CD14-positive monocyte (primary cell): ENCODE data around the gene BMP2K. TPM values are rescaled to one million over a fixed set of nuclear protein-coding genes. Genes with fewer than 3 reads are reported as not detected.

Source experiments
- DNase-seq, 3 donors: peaks; one replicate each; pipeline ENCODE4 v3.0.0-alpha.2; 2011 to 2022
- H2AFZ ChIP-seq: 2 replicates; pipeline ENCODE4 v1.6.0; 2012; ENCODE audit warnings: mild to moderate bottlenecking, low read depth, low read length, inconsistent platforms; ENCODE audit not compliant: insufficient read depth, poor library complexity, severe bottlenecking
- H3K27ac ChIP-seq, 2 donors: 1 replicate in 1 of 2; 2 replicates in 1 of 2; pipeline ENCODE4 v1.5.1; 2012 to 2013; ENCODE audit warnings: low read length in 2 of 2, control low read depth in 1 of 2, inconsistent platforms in 1 of 2, low read depth in 1 of 2, mild to moderate bottlenecking in 1 of 2
- H3K27me3 ChIP-seq, 2 donors: one replicate each; pipeline versions ENCODE4 v1.6.0 to v1.6.1; 2011 to 2013; ENCODE audit warnings: low read length in 2 of 2; ENCODE audit not compliant: control insufficient read depth in 2 of 2, insufficient read depth in 2 of 2
- H3K36me3 ChIP-seq, 2 donors: replicated peaks in 1 of 2; 1 replicate in 1 of 2; 2 replicates in 1 of 2; pipeline versions ENCODE4 v1.5.1 to v1.6.1; 2012 to 2013; ENCODE audit warnings: low read length in 2 of 2, control low read depth in 1 of 2, inconsistent platforms in 1 of 2, mild to moderate bottlenecking in 1 of 2; ENCODE audit not compliant: insufficient read depth in 2 of 2, control insufficient read depth in 1 of 2
- H3K4me1 ChIP-seq, 2 donors: 1 replicate in 1 of 2; 2 replicates in 1 of 2; pipeline versions ENCODE4 v1.5.1 to v1.6.1; 2012 to 2013; ENCODE audit warnings: low read length in 2 of 2, control low read depth in 1 of 2, inconsistent platforms in 1 of 2, mild to moderate bottlenecking in 1 of 2, moderate library complexity in 1 of 2; ENCODE audit not compliant: insufficient read depth in 2 of 2, control insufficient read depth in 1 of 2
- H3K4me2 ChIP-seq: replicated peaks from 2 replicates; pipeline ENCODE3; 2012; ENCODE audit warnings: low read length, moderate library complexity, mild to moderate bottlenecking; ENCODE audit not compliant: poor library complexity, severe bottlenecking; ENCODE audit errors: extremely low read depth
- H3K4me3 ChIP-seq, 3 experiments: fragments of 200-600 bp in 1 of 3; sonication (generic) in 1 of 3; replicated peaks in 1 of 3; 1 replicate in 2 of 3; 2 replicates in 1 of 3; pipeline ENCODE4 v1.5.1; 2011 to 2013; ENCODE audit warnings: low read length in 3 of 3, mild to moderate bottlenecking in 3 of 3, control low read depth in 2 of 3, low read depth in 2 of 3, inconsistent platforms in 1 of 3, moderate library complexity in 1 of 3
- H3K79me2 ChIP-seq: 2 replicates; pipeline ENCODE4 v1.6.0; 2012; ENCODE audit warnings: mild to moderate bottlenecking, control low read depth, inconsistent platforms, low read length, moderate library complexity; ENCODE audit not compliant: insufficient read depth
- H3K9ac ChIP-seq: 2 replicates; pipeline ENCODE4 v1.6.0; 2017; ENCODE audit warnings: low read length, mild to moderate bottlenecking; ENCODE audit not compliant: insufficient read depth, poor library complexity, severe bottlenecking
- H3K9me3 ChIP-seq, 2 donors: replicated peaks in 1 of 2; 1 replicate in 1 of 2; 2 replicates in 1 of 2; pipeline versions ENCODE4 v1.5.1 to v1.6.1; 2012 to 2013; ENCODE audit warnings: low read length in 2 of 2, control low read depth in 1 of 2; ENCODE audit not compliant: control insufficient read depth in 1 of 2, insufficient read depth in 1 of 2
- H4K20me1 ChIP-seq: 2 replicates; pipeline ENCODE4 v1.6.0; 2012; ENCODE audit warnings: mild to moderate bottlenecking, low read length, control low read depth, moderate library complexity; ENCODE audit not compliant: insufficient read depth
- H3K27ac Mint-ChIP-seq, 7 donors: one replicate each; pipeline ENCODE4 v1.8.0; 2020; ENCODE audit warnings: mild to moderate bottlenecking in 7 of 7, mixed read lengths in 7 of 7, moderate library complexity in 6 of 7, inconsistent platforms in 2 of 7
- H3K27me3 Mint-ChIP-seq, 3 donors: one replicate each; pipeline ENCODE4 v1.8.0; 2021 to 2022; ENCODE audit warnings: low read depth in 3 of 3, mild to moderate bottlenecking in 3 of 3, mixed read lengths in 3 of 3, moderate library complexity in 3 of 3, inconsistent platforms in 1 of 3
- H3K36me3 Mint-ChIP-seq, 2 donors: one replicate each; pipeline ENCODE4 v1.8.0; 2020; ENCODE audit warnings: mixed read lengths in 2 of 2, inconsistent platforms in 1 of 2, mild to moderate bottlenecking in 1 of 2
- H3K4me1 Mint-ChIP-seq: one replicate; pipeline ENCODE4 v1.8.0; 2020; ENCODE audit warnings: mild to moderate bottlenecking, mixed read lengths
- H3K4me3 Mint-ChIP-seq, 2 donors: one replicate each; pipeline ENCODE4 v1.8.0; 2020; ENCODE audit warnings: mild to moderate bottlenecking in 2 of 2, mixed read lengths in 2 of 2, moderate library complexity in 1 of 2
- H3K9me3 Mint-ChIP-seq, 7 donors: one replicate each; pipeline ENCODE4 v1.8.0; 2020 to 2022; ENCODE audit warnings: mixed read lengths in 7 of 7, mild to moderate bottlenecking in 6 of 7, moderate library complexity in 6 of 7, inconsistent platforms in 2 of 7
- WGBS: methylation state at CpG from one replicate; pipeline ENCODE4 v1.1.5; 2013; ENCODE audit warnings: missing lambda C conversion rate; ENCODE audit not compliant: insufficient coverage; 5-methylcytosine and 5-hydroxymethylcytosine counted together
- intact Hi-C, 2 donors: fragments of 100-400 bp; cut with micrococcal nuclease; formaldehyde crosslinking; loops; one replicate each; pipeline versions ENCODE4 v1.15.0 to v1.15.1; 2023
- polyA plus RNA-seq, 3 donors: library from polyadenylated mRNA; depleted of rRNA in 1 of 3; unstranded in 2 of 3; stranded (reverse) in 1 of 3; fragments of 300-500 nt in 2 of 3; fragments of >200 nt in 1 of 3; fragmentation: Illumina TruSeq in 2 of 3; gene quantifications; 1 replicate in 2 of 3; 2 replicates in 1 of 3; pipeline ENCODE4 v1.2.3, GENCODE V29; 2012 to 2021
- TF ChIP-seq, protein P1 (sequence below): fragments of 200-600 bp; IDR thresholded peaks from one replicate; pipeline ENCODE4 v1.8.0; 2022; ENCODE audit warnings: antibody characterized with exemption, mild to moderate bottlenecking

Gene BMP2K
- polyA plus RNA-seq, 3 donors = 11.8 to 39.7 (median 21.6) TPM

DNA sequence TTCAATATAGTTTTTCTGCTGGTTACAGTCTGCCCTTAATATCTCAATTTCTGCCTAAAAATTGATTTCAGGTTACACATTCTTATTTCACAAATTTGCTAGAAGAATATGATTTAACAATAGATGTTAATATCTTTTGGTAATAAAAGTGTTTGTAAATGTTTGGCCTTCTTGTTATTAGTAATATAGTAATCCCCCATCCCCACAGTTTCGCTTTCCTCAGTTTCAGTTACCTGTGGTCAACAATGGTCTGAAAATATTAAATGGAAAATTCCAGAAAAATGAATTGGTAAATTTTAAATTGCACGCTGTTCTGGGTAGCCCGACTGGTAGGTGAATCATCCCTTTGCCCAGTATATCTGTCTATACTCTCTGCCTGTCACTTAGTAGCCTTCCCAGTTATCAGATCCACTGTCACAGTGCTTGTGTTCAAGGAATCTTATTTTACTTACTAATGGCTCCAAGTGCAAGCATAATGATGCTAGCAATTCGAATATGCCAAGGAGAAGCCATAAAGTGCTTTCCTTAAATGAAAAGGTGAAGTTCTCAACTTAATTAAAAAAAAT lies 3.5 kb upstream of the BMP2K start:
- Histone ChIP-seq H2AFZ (no peak overlapping the region), H3K36me3 (no peaks in the 10 kb centered on the region), H3K79me2 (peaks cover 18% of the 10 kb centered on the region), H3K27me3 (no peaks in the 10 kb centered on the region), H3K9me3 (no peaks in the 10 kb centered on the region), H3K4me1 (peaks cover 7 to 19% of the 10 kb centered on the region in 2 donors), H4K20me1 (peaks cover 10% of the 10 kb centered on the region), H3K4me2 (no peak overlapping the region), H3K9ac (no peak overlapping the region), H3K4me3 (no peak overlapping the region), H3K27ac (no peak overlapping the region)
- H3K9me3 Mint-ChIP-seq = no peaks in the 10 kb centered on the region
- no CpG with 5 or more reads among the region's 4 CpGs for WGBS
- H3K27me3 Mint-ChIP-seq = no peaks in the 10 kb centered on the region
- H3K4me3 Mint-ChIP-seq = no peak overlapping the region
- no peaks in the 10 kb centered on the region for H3K36me3 Mint-ChIP-seq
- TF ChIP-seq, protein P1, sequence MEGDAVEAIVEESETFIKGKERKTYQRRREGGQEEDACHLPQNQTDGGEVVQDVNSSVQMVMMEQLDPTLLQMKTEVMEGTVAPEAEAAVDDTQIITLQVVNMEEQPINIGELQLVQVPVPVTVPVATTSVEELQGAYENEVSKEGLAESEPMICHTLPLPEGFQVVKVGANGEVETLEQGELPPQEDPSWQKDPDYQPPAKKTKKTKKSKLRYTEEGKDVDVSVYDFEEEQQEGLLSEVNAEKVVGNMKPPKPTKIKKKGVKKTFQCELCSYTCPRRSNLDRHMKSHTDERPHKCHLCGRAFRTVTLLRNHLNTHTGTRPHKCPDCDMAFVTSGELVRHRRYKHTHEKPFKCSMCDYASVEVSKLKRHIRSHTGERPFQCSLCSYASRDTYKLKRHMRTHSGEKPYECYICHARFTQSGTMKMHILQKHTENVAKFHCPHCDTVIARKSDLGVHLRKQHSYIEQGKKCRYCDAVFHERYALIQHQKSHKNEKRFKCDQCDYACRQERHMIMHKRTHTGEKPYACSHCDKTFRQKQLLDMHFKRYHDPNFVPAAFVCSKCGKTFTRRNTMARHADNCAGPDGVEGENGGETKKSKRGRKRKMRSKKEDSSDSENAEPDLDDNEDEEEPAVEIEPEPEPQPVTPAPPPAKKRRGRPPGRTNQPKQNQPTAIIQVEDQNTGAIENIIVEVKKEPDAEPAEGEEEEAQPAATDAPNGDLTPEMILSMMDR = no peak
- peaks cover 16% of the 10 kb centered on the region for H3K4me1 Mint-ChIP-seq
- no peak overlapping the region for H3K27ac Mint-ChIP-seq
- intact Hi-C loops = loop anchor here (10.0 kb wide), 2 partner anchors 92 to 128 kb away; no protein-coding TSS in a partner anchor
- DNase-seq = no peak

DNA sequence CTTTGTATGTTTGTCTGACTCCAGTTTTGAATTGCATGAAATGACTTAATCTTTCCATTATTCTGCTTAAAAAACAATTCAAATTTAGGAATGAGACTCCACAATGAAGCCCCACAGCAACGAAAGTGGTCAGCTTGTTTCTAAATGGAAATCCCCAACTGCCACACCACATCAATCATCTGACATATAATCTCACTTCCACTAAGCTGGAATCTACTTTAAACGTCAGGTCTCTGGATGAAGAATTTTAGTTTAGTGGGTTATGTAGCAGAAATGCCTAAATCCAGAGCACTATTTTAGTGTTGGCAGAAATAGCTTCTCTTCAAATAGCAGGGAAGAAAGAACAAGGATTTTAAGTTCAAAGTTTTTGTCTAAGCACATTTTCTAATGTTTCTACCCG lies 1.7 kb upstream of the BMP2K start:
- intact Hi-C loops = loop anchor here (2.0 to 10.0 kb wide), 3 partner anchors 90 to 130 kb away; no protein-coding TSS in a partner anchor
- Histone ChIP-seq H3K4me2 (no peak overlapping the region), H3K27me3 (no peaks in the 10 kb centered on the region), H3K36me3 (no peaks in the 10 kb centered on the region), H3K4me1 (peaks cover 19 to 37% of the 10 kb centered on the region in 2 donors), H2AFZ (peak overlapping the region; percentile 98), H3K9me3 (no peaks in the 10 kb centered on the region), H3K9ac (no peak overlapping the region), H3K27ac (no peak overlapping the region), H3K4me3 (no peak overlapping the region), H3K79me2 (peaks cover 36% of the 10 kb centered on the region), H4K20me1 (peaks cover 28% of the 10 kb centered on the region)
- Mint-ChIP-seq H3K9me3 (no peaks in the 10 kb centered on the region), H3K4me1 (peaks cover 16% of the 10 kb centered on the region), H3K27me3 (no peaks in the 10 kb centered on the region), H3K4me3 (no peak overlapping the region), H3K36me3 (no peaks in the 10 kb centered on the region), H3K27ac (no peak overlapping the region)
- TF ChIP-seq, protein P1 = no peak
- no CpG with 5 or more reads among the region's 3 CpGs for WGBS
- DNase-seq = peak in 1 of 3 donors; percentile 41
